SK-N-SH treated with all-trans-retinoic acid at 6 μM for 48 hours (cell line): ENCODE results near the gene ANKS1A.

Source experiments
- ATAC-seq: fragments of 200-7000 bp; cut with Tn5 transposase; 3 replicates; pipeline ENCODE4 v1.9.1; 2020; ENCODE audit warnings: mild to moderate bottlenecking, moderate library complexity
- ARNTL ChIP-seq: fragments of 450-650 bp; formaldehyde crosslinking; IDR thresholded peaks from 2 replicates; pipeline ENCODE4 v1.5.0; 2020; ENCODE audit warnings: low read depth, mild to moderate bottlenecking, moderate library complexity, borderline replicate concordance
- CREB5 ChIP-seq: fragments of 250-450 bp; sonication (Bioruptor Pico); IDR thresholded peaks from 2 replicates; pipeline ENCODE4 v1.5.1; 2020; ENCODE audit warnings: low read depth, mild to moderate bottlenecking, moderate library complexity
- CSDC2 ChIP-seq: fragments of 250-450 bp; sonication (Bioruptor Pico); IDR thresholded peaks from 2 replicates; pipeline ENCODE4 v1.5.0; 2020; ENCODE audit warnings: mild to moderate bottlenecking, moderate library complexity
- CSRNP3 ChIP-seq: fragments of 250-450 bp; sonication (Bioruptor Pico); IDR thresholded peaks from 2 replicates; pipeline ENCODE4 v1.5.1; 2021; ENCODE audit warnings: mild to moderate bottlenecking, moderate library complexity
- ESRRG ChIP-seq: fragments of 250-450 bp; sonication (Bioruptor Pico); IDR thresholded peaks from 2 replicates; pipeline ENCODE4 v1.6.1; 2021; ENCODE audit warnings: mild to moderate bottlenecking
- GLIS3 ChIP-seq: fragments of 250-450 bp; sonication (Bioruptor Pico); IDR thresholded peaks from 2 replicates; pipeline ENCODE4 v1.5.0; 2020; ENCODE audit warnings: mild to moderate bottlenecking, moderate library complexity
- ISL1 ChIP-seq: fragments of 250-450 bp; sonication (Bioruptor Pico); IDR thresholded peaks from 2 replicates; pipeline ENCODE4 v2.1.2; 2022; ENCODE audit warnings: mild to moderate bottlenecking, moderate library complexity
- OSR1 ChIP-seq: fragments of 250-450 bp; sonication (Bioruptor Pico); IDR thresholded peaks from 2 replicates; pipeline ENCODE4 v1.8.0; 2022; ENCODE audit warnings: moderate library complexity, mild to moderate bottlenecking, inconsistent platforms
- PPARA ChIP-seq: fragments of 250-450 bp; sonication (Bioruptor Pico); IDR thresholded peaks from 2 replicates; pipeline ENCODE4 v1.5.0; 2020; ENCODE audit warnings: mild to moderate bottlenecking, borderline replicate concordance
- RARB ChIP-seq: fragments of 250-450 bp; sonication (Bioruptor Pico); IDR thresholded peaks from 2 replicates; pipeline ENCODE4 v1.8.0; 2021; ENCODE audit warnings: mild to moderate bottlenecking, moderate library complexity
- TOX ChIP-seq: fragments of 250-450 bp; sonication (Bioruptor Pico); IDR thresholded peaks from 2 replicates; pipeline ENCODE4 v1.8.0; 2021; ENCODE audit warnings: mild to moderate bottlenecking, moderate library complexity, borderline replicate concordance
- ZC3H10 ChIP-seq: fragments of 250-450 bp; sonication (Bioruptor Pico); IDR thresholded peaks from 2 replicates; pipeline ENCODE4 v1.5.1; 2021; ENCODE audit warnings: mild to moderate bottlenecking, moderate library complexity
- ZFP3 ChIP-seq: fragments of 250-450 bp; sonication (Bioruptor Pico); IDR thresholded peaks from 2 replicates; pipeline ENCODE4 v1.5.0; 2020; ENCODE audit warnings: mild to moderate bottlenecking, moderate library complexity
- ZFP30 ChIP-seq: fragments of 450-650 bp; formaldehyde crosslinking; IDR thresholded peaks from 2 replicates; pipeline ENCODE4 v1.5.0; 2022; ENCODE audit warnings: mild to moderate bottlenecking, moderate library complexity
- ZNF70 ChIP-seq: fragments of 450-650 bp; formaldehyde crosslinking; IDR thresholded peaks from 2 replicates; pipeline ENCODE4 v1.5.0; 2020; ENCODE audit warnings: mild to moderate bottlenecking, moderate library complexity
- ZNF8 ChIP-seq: fragments of 450-650 bp; formaldehyde crosslinking; IDR thresholded peaks from 2 replicates; pipeline ENCODE4 v1.5.0; 2020; ENCODE audit warnings: mild to moderate bottlenecking, moderate library complexity
- TF ChIP-seq, protein P1 (sequence below): fragments of 250-450 bp; sonication (Bioruptor Pico); IDR thresholded peaks from 2 replicates; pipeline ENCODE4 v1.5.0; 2020; ENCODE audit warnings: mild to moderate bottlenecking, moderate library complexity
- TF ChIP-seq, protein P2 (sequence below): fragments of 250-450 bp; sonication (Bioruptor Pico); IDR thresholded peaks from 2 replicates; pipeline ENCODE4 v1.8.0; 2020; ENCODE audit warnings: mild to moderate bottlenecking, moderate library complexity, borderline replicate concordance

Gene ANKS1A

DNA sequence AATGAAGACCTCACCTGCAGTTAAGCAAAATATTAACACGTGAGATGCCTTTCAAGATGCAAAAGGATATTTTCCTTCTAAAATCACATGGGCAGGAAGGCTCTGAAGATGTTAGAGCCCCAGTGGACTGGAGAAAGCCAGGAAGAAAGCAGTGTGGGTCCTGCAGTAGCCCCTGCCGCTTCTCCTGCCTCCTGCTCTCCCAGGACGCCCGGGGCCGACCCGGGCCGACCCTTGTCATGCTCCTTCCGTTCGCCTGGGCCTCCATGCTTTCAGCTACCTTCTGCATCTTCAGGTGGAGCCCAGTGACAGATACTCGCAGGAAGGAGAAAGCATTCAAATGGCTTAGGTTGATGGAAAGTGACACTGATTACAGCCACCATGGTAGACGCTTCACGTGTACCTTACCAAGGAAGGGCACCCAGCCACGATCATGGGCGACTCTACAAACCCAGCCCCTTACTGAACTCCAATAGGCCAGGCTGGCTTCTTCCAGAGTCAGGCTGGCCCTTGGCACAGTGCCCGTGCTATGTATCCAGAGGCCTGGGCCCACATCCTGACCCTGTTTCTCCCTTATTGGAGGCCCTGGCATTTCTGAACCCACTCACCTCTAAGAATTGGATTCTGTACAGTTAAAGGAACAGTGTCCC is 183.1 kb downstream of the ANKS1A start:
- ATAC-seq: no peak
- no peak for TF ChIP-seq ZNF70 (CRISPR knock-in tag)
- TF ChIP-seq ZC3H10: no peak
- TF ChIP-seq ZFP3: no peak
- TF ChIP-seq CREB5 (CRISPR knock-in tag): no peak
- no peak for TF ChIP-seq CSRNP3
- TF ChIP-seq ESRRG (CRISPR knock-in tag): no peak
- no peak for TF ChIP-seq RARB (CRISPR knock-in tag)
- TF ChIP-seq, protein P1, sequence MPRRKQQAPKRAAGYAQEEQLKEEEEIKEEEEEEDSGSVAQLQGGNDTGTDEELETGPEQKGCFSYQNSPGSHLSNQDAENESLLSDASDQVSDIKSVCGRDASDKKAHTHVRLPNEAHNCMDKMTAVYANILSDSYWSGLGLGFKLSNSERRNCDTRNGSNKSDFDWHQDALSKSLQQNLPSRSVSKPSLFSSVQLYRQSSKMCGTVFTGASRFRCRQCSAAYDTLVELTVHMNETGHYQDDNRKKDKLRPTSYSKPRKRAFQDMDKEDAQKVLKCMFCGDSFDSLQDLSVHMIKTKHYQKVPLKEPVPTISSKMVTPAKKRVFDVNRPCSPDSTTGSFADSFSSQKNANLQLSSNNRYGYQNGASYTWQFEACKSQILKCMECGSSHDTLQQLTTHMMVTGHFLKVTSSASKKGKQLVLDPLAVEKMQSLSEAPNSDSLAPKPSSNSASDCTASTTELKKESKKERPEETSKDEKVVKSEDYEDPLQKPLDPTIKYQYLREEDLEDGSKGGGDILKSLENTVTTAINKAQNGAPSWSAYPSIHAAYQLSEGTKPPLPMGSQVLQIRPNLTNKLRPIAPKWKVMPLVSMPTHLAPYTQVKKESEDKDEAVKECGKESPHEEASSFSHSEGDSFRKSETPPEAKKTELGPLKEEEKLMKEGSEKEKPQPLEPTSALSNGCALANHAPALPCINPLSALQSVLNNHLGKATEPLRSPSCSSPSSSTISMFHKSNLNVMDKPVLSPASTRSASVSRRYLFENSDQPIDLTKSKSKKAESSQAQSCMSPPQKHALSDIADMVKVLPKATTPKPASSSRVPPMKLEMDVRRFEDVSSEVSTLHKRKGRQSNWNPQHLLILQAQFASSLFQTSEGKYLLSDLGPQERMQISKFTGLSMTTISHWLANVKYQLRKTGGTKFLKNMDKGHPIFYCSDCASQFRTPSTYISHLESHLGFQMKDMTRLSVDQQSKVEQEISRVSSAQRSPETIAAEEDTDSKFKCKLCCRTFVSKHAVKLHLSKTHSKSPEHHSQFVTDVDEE (CRISPR knock-in tag): no peak
- no peak for TF ChIP-seq ZFP30 (CRISPR knock-in tag)

GRCh38 chr6:35072698-35073055 is 183.6 kb downstream of the ANKS1A start:
- no peak for TF ChIP-seq ARNTL (CRISPR knock-in tag)
- no peak for TF ChIP-seq CSRNP3
- TF ChIP-seq GLIS3 (CRISPR knock-in tag): no peak
- no peak for TF ChIP-seq ESRRG (CRISPR knock-in tag)
- TF ChIP-seq PPARA: no peak
- no peak for TF ChIP-seq OSR1
- TF ChIP-seq ZC3H10: no peak
- TF ChIP-seq ISL1 (CRISPR knock-in tag): no peak
- no peak for TF ChIP-seq CREB5 (CRISPR knock-in tag)
- TF ChIP-seq ZFP3: no peak

GRCh38 chr6:35073211-35073610 is 184.2 kb downstream of the ANKS1A start:
- no peak for ATAC-seq
- TF ChIP-seq ZFP30 (CRISPR knock-in tag) (no peak), TOX (no peak), ZNF70 (CRISPR knock-in tag) (no peak), ZFP3 (no peak), ZNF8 (no peak), CSRNP3 (no peak), RARB (CRISPR knock-in tag) (no peak), ISL1 (CRISPR knock-in tag) (no peak), ZC3H10 (no peak), PPARA (no peak), CSDC2 (CRISPR knock-in tag) (no peak), CREB5 (CRISPR knock-in tag) (no peak), GLIS3 (CRISPR knock-in tag) (no peak)
- TF ChIP-seq, protein P2, sequence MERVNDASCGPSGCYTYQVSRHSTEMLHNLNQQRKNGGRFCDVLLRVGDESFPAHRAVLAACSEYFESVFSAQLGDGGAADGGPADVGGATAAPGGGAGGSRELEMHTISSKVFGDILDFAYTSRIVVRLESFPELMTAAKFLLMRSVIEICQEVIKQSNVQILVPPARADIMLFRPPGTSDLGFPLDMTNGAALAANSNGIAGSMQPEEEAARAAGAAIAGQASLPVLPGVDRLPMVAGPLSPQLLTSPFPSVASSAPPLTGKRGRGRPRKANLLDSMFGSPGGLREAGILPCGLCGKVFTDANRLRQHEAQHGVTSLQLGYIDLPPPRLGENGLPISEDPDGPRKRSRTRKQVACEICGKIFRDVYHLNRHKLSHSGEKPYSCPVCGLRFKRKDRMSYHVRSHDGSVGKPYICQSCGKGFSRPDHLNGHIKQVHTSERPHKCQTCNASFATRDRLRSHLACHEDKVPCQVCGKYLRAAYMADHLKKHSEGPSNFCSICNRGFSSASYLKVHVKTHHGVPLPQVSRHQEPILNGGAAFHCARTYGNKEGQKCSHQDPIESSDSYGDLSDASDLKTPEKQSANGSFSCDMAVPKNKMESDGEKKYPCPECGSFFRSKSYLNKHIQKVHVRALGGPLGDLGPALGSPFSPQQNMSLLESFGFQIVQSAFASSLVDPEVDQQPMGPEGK: no peak
- TF ChIP-seq, protein P1 (CRISPR knock-in tag): no peak

More at GRCh38 chr6:35072698-35073055, 183.6 kb downstream of the ANKS1A start:
- ATAC-seq: no peak
